Lower leg skin (tissue), 3 donors: ENCODE data around the gene KLF5.

ENCODE experiments used
- POLR2A ChIP-seq, 2 donors: fragments of 450-650 bp; IDR thresholded peaks; one replicate each; pipeline ENCODE4 v1.6.1; 2016 to 2017; ENCODE audit warnings: antibody characterized with exemption in 2 of 2, mild to moderate bottlenecking in 1 of 2, moderate library complexity in 1 of 2
- TF ChIP-seq, protein P1 (sequence below), 3 donors: fragments of 450-650 bp; IDR thresholded peaks; one replicate each; pipeline ENCODE4 v1.5.1; 2016; ENCODE audit warnings: antibody characterized with exemption in 3 of 3, mild to moderate bottlenecking in 3 of 3, moderate library complexity in 2 of 3

DNA sequence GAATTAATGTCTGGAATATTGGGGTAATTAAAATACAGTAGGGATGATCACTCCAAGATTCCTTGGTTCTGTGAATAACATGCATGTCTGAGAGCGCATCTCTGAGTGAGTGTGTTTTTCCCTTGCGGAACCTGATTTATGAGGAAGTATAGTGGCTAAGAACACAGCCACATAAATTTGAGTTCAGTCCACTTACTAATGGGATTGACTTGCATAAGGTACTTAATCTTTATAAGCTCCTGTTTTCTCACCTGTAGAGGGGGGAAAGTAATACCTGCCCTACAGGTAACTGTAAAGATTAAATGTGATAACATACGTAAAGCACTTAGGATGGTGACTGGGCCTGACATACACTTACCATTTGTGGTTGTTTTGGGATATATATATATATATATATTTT is 60.8 kb downstream of the KLF5 start:
- TF ChIP-seq, protein P1, sequence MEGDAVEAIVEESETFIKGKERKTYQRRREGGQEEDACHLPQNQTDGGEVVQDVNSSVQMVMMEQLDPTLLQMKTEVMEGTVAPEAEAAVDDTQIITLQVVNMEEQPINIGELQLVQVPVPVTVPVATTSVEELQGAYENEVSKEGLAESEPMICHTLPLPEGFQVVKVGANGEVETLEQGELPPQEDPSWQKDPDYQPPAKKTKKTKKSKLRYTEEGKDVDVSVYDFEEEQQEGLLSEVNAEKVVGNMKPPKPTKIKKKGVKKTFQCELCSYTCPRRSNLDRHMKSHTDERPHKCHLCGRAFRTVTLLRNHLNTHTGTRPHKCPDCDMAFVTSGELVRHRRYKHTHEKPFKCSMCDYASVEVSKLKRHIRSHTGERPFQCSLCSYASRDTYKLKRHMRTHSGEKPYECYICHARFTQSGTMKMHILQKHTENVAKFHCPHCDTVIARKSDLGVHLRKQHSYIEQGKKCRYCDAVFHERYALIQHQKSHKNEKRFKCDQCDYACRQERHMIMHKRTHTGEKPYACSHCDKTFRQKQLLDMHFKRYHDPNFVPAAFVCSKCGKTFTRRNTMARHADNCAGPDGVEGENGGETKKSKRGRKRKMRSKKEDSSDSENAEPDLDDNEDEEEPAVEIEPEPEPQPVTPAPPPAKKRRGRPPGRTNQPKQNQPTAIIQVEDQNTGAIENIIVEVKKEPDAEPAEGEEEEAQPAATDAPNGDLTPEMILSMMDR (IDR thresholded peaks at IDR 0.05), result no peak
- no peak for TF ChIP-seq POLR2A (IDR thresholded peaks at IDR 0.05)
